Colon (tissue), 2 donors: ENCODE results near the gene PBOV1.

Experiments used
- FAIRE-seq: peaks from 2 replicates; lab custom pipeline; 2012; peaks lifted over from hg19 to GRCh38; lab: Jason Lieb, UNC
- donor health status: control.
- donor health status: control.

The PBOV1 gene

DNA sequence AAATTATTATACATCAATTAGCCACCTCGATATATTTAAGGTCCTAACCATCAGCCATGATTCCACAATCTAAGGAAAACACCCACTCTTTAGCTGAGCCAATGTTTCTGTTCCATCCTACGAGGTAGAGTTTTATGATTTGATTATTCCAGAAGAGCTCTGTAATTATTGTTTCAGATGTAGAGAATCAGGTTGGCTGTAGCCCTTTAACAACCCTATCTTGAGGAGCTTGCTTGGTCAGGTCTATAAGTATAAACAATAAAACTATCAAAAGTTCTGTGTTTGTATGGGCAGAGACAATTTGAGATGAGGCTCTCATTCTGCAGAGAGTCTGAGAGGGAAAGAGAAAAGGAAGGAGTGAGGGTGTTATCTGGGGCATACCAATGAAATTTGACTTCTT lies at the start of gene PBOV1:
Gene PBOV1, minus strand, starts transcription at position 43 of the 400 bp plus-strand sequence. CDS start 96 bp downstream, outside the sequence.
- FAIRE-seq, result no peak

DNA sequence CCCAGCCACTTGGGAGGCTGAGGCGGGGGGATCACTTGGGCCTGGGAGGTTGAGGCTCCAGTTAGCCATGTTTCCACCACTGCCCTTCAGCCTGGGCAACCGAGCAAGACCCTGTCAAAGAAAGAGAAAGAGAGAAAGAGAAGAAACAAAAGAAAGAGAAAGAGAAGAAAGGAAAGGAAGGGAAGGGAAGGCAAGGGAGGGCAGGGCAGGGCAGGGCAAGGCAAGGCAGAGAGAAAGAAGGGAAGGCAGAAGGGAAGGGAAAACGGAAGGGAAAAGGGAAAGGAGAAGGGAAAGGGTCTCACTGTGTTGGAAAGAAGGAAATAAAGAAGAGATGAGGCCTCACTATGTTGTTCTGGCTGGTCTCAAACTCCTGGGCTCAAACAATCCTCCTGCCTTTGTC lies 47.8 kb upstream of the PBOV1 start:
- no peak for FAIRE-seq

- FAIRE-seq, result no peak
These were observed 46.1 kb upstream of the PBOV1 start for GRCh38 chr6:138264372-138264880.

GRCh38 chr6:138263963-138264362 lies 45.7 kb upstream of the PBOV1 start:
- no peak for FAIRE-seq

- FAIRE-seq, result no peak
These were observed 43.0 kb upstream of the PBOV1 start for GRCh38 chr6:138261116-138261780.

DNA sequence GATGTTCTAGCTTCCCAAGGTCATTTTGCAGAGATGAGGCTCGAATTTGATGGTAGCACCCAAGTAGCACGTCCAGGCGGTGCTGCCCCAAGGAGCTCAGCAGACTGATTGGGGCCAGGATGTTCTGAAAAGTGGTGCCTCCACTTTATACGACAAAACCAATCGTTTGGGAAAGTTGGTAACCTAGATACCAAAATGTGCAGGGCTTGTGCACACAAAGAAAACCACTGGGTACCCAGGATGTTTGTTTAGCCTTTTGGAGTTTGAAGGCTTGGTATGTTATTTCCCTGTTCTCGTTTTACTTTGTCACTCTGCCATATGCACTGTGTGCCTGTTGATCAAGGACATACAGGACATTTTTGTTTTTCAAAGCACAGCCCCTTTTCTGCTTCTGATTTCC lies 40.7 kb upstream of the PBOV1 start:
- FAIRE-seq, result no peak

DNA sequence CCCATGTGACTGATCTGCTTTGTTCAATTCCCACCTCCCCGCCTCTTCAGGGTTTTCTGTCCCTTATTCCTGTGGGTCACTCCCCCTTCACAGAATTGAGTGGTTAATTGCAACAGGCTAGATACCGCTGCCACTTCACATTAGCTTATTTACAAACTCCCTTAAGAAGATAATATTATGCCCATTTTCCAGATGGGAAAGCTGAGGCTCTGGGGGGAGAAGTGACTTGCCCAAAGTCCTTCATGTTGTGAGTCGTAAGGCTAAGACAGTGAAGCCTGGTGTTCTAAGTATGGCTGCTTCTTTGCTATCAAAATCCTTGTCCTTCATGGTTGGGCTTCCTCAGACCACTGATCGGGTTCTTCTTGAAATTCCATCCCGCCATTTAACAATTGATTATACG lies 39.9 kb upstream of the PBOV1 start:
- FAIRE-seq, result no peak

- no peak for FAIRE-seq
These were observed 39.3 kb upstream of the PBOV1 start for GRCh38 chr6:138257638-138258040.

DNA sequence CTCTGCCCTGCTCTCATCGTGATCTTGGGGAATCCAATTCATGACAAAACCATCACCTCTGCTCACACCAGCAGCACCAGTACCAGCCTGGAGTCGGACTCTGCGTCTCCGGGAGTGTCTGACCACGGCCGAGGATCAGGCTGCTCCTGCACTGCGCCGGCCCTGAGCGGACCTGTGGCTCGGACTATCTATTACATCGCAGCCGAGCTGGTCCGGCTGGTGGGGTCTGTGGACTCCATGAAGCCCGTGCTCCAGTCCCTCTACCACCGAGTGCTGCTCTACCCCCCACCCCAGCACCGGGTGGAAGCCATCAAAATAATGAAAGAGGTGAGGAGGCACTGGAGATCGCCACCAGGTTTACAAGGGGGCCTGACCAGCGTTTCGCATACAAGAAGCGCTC lies 37.2 kb upstream of the PBOV1 start:
- no peak for FAIRE-seq

GRCh38 chr6:138253731-138254130 lies 35.4 kb upstream of the PBOV1 start:
- no peak for FAIRE-seq

GRCh38 chr6:138250513-138251247 lies 32.4 kb upstream of the PBOV1 start:
- no peak for FAIRE-seq

DNA sequence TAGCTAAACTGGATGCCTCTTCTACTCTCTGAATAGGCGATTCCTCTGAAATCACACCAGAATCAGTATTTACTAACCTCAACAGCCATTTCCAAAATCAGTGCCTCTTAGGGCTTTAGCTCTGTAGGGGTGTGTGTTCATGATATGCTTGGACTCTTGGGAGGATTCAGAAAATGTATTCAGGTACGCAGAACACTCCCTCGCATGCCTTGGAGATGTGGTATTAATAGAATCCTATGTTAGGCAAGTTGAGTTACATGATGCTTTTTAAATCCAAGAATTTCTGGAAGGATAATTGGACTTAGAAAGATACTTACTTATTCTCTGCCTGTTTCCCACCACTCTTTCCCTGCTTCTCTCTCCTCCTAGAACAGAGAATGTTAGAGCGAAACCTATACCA lies 31.8 kb upstream of the PBOV1 start:
- no peak for FAIRE-seq

DNA sequence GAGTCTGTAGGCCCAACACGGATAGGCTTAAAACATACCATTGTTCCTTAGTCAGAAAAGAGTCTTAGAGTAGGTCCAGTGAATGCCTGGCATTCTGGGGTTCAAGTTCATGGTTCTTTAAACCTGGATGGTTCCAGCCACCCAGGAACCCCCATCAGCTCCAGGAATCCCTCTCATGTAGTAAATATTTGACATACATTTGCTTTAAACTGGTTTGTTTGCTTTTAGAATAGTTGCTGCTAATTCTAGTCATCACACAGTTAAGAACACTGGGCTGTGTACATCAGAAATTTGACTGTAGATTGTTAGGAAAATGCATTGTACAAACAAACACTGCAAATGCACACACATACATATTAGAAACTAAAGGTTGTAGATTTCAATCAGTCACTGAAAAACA lies 30.6 kb upstream of the PBOV1 start:
- FAIRE-seq, result no peak

GRCh38 chr6:138248011-138248410 lies 29.7 kb upstream of the PBOV1 start:
- FAIRE-seq, result no peak

DNA sequence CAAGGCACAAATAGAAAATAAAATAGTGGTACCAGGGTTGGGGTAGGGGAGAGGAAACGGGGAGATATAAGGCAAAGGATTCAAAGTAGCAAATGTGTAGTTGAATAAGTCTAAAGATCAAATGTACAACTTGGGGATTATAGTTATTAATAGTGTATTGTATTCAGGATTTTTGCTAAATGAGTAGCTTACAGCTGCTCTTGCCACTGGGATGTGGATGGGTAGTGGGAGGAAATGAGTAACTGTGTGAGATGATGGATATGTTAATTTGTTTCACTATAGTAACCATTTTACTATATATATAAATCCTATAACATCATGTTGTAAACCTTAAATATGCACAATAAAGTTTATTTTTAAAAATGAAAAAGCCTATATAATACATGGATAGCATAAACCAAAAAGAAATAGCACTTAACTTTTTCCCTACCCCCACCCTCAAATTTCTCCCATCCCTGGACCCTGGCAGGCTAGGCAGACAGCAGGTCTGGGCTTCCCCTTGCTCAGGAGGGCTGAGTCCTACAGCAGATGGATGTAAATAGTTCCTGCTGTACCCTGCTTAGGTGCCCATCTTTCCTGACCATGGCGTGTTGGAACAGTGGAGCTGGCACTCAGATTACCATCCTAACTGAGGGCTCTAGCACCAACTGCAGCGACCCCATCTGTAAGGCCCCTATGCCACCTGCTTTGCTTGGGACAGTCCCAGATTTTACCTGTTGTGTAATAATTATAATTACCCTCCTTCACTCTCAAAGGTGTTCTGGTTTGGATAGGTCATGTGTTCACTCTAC lies 28.6 kb upstream of the PBOV1 start:
- no peak for FAIRE-seq

DNA sequence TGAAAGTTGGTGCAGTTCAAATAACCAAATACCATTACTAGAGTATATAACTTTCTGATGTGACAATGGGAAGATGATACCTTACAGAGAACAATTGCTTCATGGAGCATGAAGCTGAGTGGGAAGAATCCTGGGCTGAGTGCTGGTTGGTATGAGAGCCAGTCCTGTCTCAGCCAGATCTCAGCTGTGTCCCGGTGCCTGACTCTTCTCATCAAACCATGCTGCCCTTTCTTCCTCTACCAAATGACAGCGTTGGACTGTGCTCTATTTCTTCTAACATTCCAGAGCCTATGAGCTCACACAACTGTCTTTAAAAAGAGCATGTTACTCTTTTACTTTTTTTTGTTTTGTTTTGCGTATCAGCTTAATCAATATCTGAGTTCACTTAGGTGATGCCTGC lies 27.5 kb upstream of the PBOV1 start:
- no peak for FAIRE-seq

DNA sequence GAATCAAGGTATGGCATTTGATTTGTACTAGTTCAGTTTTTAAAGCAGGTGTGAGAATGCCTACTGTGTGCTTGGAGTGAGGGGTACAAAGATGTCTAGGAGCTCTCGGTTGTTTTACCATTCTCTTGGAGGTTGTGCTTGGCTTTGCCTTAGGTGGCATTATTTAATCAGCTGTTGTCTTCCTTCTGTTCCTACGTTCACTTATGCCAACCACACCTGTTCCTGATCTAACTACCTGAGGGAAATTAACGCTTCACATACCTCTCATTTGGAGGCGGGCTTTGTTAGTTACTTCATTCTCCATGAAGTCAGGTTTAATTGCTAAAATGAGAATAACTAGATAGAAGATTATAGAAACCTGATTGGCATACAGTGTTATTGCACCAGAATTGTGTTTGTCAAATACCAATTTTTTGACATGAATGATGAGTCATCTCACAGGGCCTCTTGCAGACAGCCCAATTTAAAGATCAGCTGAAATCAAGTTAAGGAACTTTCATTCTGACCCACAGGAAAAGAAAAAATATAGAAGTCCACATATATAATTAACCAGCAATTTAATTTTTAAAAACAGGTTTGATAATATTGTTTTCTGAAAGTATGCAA lies 24.8 kb upstream of the PBOV1 start:
- FAIRE-seq, result no peak

DNA sequence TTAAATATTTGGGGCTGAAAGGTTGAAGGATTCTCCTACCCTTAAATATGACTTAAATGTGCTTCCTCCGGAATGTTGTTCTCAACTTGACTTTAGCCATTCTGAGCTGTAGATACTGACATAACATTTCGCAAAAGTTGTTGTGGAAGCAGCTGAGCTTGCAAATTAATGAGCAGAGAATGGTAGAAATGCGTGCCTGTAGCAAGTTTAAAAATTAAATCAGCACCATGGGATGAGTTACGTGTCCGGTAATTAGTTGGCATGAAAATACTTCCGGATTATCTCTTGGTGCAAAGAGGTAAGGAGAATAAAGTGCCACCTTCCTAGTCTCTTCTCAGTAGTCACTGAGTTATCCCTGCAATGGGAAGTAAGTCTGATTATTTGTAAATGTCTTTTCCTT lies 23.6 kb upstream of the PBOV1 start:
- FAIRE-seq, result no peak

DNA sequence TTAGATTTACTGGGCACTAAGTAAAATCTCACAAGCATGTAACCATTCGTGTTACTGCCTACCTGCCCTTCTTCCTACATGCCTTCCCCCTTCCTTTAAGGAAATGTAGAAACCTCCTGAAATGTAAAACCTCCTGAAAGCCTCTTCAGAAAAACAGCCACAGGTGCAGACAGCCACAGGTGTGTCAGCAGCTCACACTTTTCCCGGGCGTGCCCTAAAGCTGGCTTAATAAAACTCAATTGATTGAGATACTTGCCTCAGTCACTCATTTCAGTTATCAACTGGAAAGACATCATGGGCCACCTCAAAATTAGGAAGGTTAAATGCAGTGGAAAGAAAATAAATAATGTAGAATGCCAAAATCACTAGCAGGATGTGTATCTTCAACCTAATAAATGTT lies 23.1 kb upstream of the PBOV1 start:
- no peak for FAIRE-seq

DNA sequence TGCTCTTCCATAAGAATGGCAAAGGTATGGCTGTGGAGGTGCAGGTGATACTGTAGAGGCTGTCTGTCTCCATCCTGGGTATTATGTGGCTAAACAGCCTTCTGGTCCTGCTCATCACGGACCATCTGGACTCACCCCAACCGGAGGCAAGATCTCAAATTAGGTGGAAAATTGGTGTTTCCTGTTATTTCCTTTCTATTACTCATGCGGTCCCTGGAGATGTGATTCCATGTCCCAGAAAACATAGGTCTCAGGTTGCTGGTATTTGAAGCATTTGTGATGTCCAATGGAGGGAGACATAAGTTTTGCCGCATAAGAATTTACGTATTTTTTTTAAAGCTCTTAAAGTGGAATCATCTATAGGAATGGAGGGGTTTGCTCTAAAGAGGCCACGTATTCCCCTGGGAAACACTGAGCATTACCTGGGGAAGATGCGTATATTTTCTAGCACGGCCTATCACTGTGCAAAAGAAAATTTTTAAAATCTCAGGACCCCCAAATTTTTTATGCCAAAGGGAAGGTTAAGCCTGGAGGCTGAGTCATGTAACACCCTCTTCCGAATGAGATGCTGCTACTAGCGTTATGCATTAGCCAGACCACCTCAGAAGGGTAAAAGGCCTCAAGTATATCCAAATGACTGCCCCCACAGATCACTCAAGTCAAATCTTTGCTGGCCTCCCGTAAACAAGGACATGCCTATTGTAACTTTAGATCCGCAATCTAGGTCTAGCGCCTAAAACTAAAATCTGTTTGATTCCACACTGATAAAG lies 22.4 kb upstream of the PBOV1 start:
- no peak for FAIRE-seq

- FAIRE-seq, result no peak
These were observed 21.5 kb upstream of the PBOV1 start for GRCh38 chr6:138239774-138240173.

GRCh38 chr6:138238368-138238767 lies 20.1 kb upstream of the PBOV1 start:
- FAIRE-seq, result no peak
